ENCODE data around the gene PRRT1B. TPM values are rescaled to one million over a fixed set of nuclear protein-coding genes. Genes with fewer than 3 reads are reported as not detected.

PRRT1B gene
- total and polyA plus RNA-seq, 2 experiments from 2014 or later, result 0.24 TPM; not detected in 1

DNA sequence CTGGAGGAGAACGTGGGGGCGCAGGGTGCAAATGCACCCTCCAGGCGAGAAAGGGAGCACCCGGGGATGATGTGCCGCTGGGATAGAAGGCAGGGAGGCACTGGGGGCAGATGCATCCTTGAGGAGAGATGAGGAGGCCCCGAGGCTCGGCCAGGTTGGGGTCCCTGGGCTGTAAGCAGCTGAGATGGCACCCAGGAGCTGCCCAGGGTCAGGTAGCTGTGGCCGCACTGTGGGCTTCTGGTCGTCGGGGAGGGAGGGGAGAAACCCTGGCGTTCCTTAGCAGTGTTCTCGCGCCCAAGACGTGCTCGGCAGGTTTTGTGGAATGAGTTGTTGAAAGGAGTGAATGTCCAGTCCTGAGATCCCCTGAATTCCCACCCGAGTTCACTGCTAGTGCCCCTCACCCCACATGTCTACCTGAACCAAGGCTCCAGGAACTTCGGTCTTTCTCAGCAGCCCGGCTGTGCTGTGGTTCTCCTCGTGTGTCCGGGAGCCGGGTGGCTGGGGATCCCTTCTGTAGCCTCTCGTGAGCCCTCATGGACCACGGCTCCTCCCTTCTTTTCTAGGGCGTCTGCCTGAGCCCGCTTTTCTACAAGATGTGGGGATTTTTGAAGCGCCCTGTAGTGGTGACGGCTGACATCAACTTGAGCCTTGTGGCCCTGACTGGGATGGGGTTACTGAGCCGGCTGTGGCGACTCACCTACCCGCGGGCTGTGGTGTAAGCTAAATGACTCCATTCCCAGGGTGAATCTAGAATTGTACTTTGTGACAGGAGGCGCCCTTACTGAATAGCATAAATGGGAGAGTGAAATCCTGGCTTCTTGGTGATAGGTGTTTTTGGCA is 41.5 kb upstream of the PRRT1B start:
- Histone ChIP-seq H3K9me2 (ENCODE audit: insufficient read depth) (no peaks in the 10 kb centered on the region), H4K20me1 (replicated peaks; ENCODE audit: insufficient read depth) (peaks cover 4% of the 10 kb centered on the region), H3F3A (replicated peaks; ENCODE audit: low read depth) (peaks cover 40% of the 10 kb centered on the region), H3K4me3 (peak overlapping the region; percentile 98), H3K36me3 (ENCODE audit: insufficient read depth) (peaks cover 9% of the 10 kb centered on the region; the same call in 1 of the 2 replicates), H3K27me3 (ENCODE audit: insufficient read depth) (no peaks in the 10 kb centered on the region; the same call in 1 of the 2 replicates), H3K4me2 (peak overlapping the region; percentile 91), H3K79me2 (replicated peaks; ENCODE audit: insufficient read depth) (peaks cover 6% of the 10 kb centered on the region), H2AFZ (peak overlapping the region; percentile 97), H3K4me1 (ENCODE audit: insufficient read depth) (peaks cover 9% of the 10 kb centered on the region; the same call in 1 of the 2 replicates), H3K27ac (ENCODE audit: low read depth) (no peak overlapping the region)
- Mint-ChIP-seq H3K4me1 (peaks cover 21% of the 10 kb centered on the region), H3K27ac (no peak overlapping the region), H3K27me3 (ENCODE audit: insufficient read depth, low read depth, poor library complexity) (peaks cover 33% of the 10 kb centered on the region), H3K36me3 (ENCODE audit: low read depth) (peaks cover 37% of the 10 kb centered on the region), H3K4me3 (peak overlapping the region; percentile 85), H3K9me3 (no peaks in the 10 kb centered on the region)
- TF ChIP-seq, protein P1, sequence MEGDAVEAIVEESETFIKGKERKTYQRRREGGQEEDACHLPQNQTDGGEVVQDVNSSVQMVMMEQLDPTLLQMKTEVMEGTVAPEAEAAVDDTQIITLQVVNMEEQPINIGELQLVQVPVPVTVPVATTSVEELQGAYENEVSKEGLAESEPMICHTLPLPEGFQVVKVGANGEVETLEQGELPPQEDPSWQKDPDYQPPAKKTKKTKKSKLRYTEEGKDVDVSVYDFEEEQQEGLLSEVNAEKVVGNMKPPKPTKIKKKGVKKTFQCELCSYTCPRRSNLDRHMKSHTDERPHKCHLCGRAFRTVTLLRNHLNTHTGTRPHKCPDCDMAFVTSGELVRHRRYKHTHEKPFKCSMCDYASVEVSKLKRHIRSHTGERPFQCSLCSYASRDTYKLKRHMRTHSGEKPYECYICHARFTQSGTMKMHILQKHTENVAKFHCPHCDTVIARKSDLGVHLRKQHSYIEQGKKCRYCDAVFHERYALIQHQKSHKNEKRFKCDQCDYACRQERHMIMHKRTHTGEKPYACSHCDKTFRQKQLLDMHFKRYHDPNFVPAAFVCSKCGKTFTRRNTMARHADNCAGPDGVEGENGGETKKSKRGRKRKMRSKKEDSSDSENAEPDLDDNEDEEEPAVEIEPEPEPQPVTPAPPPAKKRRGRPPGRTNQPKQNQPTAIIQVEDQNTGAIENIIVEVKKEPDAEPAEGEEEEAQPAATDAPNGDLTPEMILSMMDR (conservative IDR thresholded peaks at IDR 0.05; ENCODE audit: low read depth in 2 of 2), result peak in 1 of 2 experiments; percentile 24; a peak in 1 of 4 replicates
- TF ChIP-seq, protein P2, sequence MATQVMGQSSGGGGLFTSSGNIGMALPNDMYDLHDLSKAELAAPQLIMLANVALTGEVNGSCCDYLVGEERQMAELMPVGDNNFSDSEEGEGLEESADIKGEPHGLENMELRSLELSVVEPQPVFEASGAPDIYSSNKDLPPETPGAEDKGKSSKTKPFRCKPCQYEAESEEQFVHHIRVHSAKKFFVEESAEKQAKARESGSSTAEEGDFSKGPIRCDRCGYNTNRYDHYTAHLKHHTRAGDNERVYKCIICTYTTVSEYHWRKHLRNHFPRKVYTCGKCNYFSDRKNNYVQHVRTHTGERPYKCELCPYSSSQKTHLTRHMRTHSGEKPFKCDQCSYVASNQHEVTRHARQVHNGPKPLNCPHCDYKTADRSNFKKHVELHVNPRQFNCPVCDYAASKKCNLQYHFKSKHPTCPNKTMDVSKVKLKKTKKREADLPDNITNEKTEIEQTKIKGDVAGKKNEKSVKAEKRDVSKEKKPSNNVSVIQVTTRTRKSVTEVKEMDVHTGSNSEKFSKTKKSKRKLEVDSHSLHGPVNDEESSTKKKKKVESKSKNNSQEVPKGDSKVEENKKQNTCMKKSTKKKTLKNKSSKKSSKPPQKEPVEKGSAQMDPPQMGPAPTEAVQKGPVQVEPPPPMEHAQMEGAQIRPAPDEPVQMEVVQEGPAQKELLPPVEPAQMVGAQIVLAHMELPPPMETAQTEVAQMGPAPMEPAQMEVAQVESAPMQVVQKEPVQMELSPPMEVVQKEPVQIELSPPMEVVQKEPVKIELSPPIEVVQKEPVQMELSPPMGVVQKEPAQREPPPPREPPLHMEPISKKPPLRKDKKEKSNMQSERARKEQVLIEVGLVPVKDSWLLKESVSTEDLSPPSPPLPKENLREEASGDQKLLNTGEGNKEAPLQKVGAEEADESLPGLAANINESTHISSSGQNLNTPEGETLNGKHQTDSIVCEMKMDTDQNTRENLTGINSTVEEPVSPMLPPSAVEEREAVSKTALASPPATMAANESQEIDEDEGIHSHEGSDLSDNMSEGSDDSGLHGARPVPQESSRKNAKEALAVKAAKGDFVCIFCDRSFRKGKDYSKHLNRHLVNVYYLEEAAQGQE (IDR thresholded peaks at IDR 0.05; ENCODE audit: unreplicated experiment), result no peak
- peak; percentile 27 for ATAC-seq
- DNase-seq (ENCODE audit: low spot score), result peak; percentile 65

DNA sequence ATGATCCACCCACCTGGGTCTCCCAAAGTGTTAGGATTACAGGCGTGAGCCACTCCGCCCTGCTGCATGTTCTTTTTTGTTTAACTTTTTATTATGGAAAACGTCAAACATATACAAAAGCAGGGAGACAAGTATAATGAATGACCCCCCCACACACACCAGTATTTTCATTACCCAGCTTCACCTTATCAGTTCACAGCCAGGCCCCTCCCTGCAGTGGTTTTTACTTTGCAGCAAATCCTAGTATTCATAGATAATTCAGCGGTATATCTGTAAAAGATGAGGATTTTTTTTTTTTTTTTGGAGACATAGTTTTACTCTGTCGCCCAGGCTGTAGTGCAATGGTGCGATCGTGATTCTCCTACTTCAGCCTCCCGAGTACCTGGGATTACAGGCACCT is 40.3 kb upstream of the PRRT1B start:
- Mint-ChIP-seq H3K27ac (no peak overlapping the region), H3K36me3 (ENCODE audit: low read depth) (peaks cover 27% of the 10 kb centered on the region), H3K27me3 (ENCODE audit: insufficient read depth, low read depth, poor library complexity) (peaks cover 31% of the 10 kb centered on the region), H3K4me1 (peaks cover 21% of the 10 kb centered on the region), H3K4me3 (no peak overlapping the region), H3K9me3 (no peaks in the 10 kb centered on the region)
- no peak overlapping the region for H3K4me2 ChIP-seq
- no peak overlapping the region for H3K4me3 ChIP-seq
- no peak overlapping the region for H2AFZ ChIP-seq
- H3K4me1 ChIP-seq (ENCODE audit: insufficient read depth), result peaks cover 9% of the 10 kb centered on the region; the same call in 1 of the 2 replicates
- ATAC-seq (no peak), DNase-seq (ENCODE audit: low spot score) (no peak)
- H3K36me3 ChIP-seq (ENCODE audit: insufficient read depth), result peaks cover 4% of the 10 kb centered on the region; the same call in 1 of the 2 replicates
- H3K9me2 ChIP-seq (ENCODE audit: insufficient read depth), result no peaks in the 10 kb centered on the region
- peaks cover 6% of the 10 kb centered on the region for H3K79me2 ChIP-seq (replicated peaks; ENCODE audit: insufficient read depth)
- peaks cover 29% of the 10 kb centered on the region for H3F3A ChIP-seq (replicated peaks; ENCODE audit: low read depth)
- H3K27ac ChIP-seq (ENCODE audit: low read depth), result no peak overlapping the region
- peaks cover 4% of the 10 kb centered on the region for H4K20me1 ChIP-seq (replicated peaks; ENCODE audit: insufficient read depth)
- H3K27me3 ChIP-seq (ENCODE audit: insufficient read depth), result no peaks in the 10 kb centered on the region; the same call in 1 of the 2 replicates
- TF ChIP-seq EZH2 (IDR thresholded peaks at IDR 0.05; ENCODE audit: low read depth, unreplicated experiment), result no peak
- TF ChIP-seq, protein P2 (IDR thresholded peaks at IDR 0.05; ENCODE audit: unreplicated experiment), result no peak

Data from GM23338 (cell line).